ENCODE measurements around the gene CDH5. TPM values are rescaled to one million over a fixed set of nuclear protein-coding genes. Genes with fewer than 3 reads are reported as not detected.

Gene CDH5
- polyA plus RNA-seq, 1 donor (not counting 4 experiments of a cell fraction or from before 2014, with no cell fraction given): 0.05 TPM

GRCh38 chr16:66400503-66401380, 34.3 kb downstream of the CDH5 start:
- H3K4me2 ChIP-seq (ENCODE audit: control insufficient read depth, extremely low read depth, insufficient read depth, low read depth, low read length): no peak overlapping the region
- TF ChIP-seq CTCF (optimal IDR thresholded peaks at IDR 0.05 in 1 of 3, IDR thresholded peaks at IDR 0.05 in 1 of 3, conservative IDR thresholded peaks at IDR 0.05 in 1 of 3; ENCODE audit: extremely low read depth in 1 of 3, insufficient read depth in 2 of 3, low read length in 3 of 3) (no peak), EZH2 (IDR thresholded peaks at IDR 0.05; ENCODE audit: low read length) (no peak)
- H3K27me3 ChIP-seq (ENCODE audit: control insufficient read depth, extremely low read depth, insufficient read depth, low read length): peaks cover 1% of the 10 kb centered on the region
- FAIRE-seq (no peak), DNase-seq (ENCODE audit: low read depth, low spot score) (no peak)
- no peaks in the 10 kb centered on the region for H4K20me1 ChIP-seq (ENCODE audit: control insufficient read depth, extremely low read depth, insufficient read depth, low read length)
- H3K9me1 ChIP-seq (ENCODE audit: control insufficient read depth, extremely low read depth, insufficient read depth, low read length): no peaks in the 10 kb centered on the region
- no peaks in the 10 kb centered on the region for H3K4me1 ChIP-seq (ENCODE audit: control insufficient read depth, extremely low read depth, insufficient read depth, low read length)
- no peak overlapping the region for H2AFZ ChIP-seq (ENCODE audit: control insufficient read depth, low read length)
- no peaks in the 10 kb centered on the region for H3K79me2 ChIP-seq (ENCODE audit: control insufficient read depth, insufficient read depth, low read length)
- no peak overlapping the region for H3K9ac ChIP-seq (ENCODE audit: control insufficient read depth, extremely low read depth, insufficient read depth, low read length)
- H3K36me3 ChIP-seq (ENCODE audit: control insufficient read depth in 2 of 2, extremely low read depth in 1 of 2, insufficient read depth in 2 of 2, low read length in 2 of 2): no peaks in the 10 kb centered on the region
- H3K4me3 ChIP-seq (ENCODE audit: control insufficient read depth in 2 of 3, extremely low read depth in 1 of 3, insufficient read depth in 2 of 3, low read depth in 1 of 3, low read length in 3 of 3): no peak overlapping the region
- no peak overlapping the region for H3K27ac ChIP-seq (ENCODE audit: control insufficient read depth, insufficient read depth, low read length)
- H3K9me3 ChIP-seq (ENCODE audit: control insufficient read depth, low read depth, low read length): no peaks in the 10 kb centered on the region
- dilution Hi-C loops (cut with MboI; ENCODE audit: extremely low pct_ligation_motif_present, low sequenced_read_pairs): no loop called here

DNA sequence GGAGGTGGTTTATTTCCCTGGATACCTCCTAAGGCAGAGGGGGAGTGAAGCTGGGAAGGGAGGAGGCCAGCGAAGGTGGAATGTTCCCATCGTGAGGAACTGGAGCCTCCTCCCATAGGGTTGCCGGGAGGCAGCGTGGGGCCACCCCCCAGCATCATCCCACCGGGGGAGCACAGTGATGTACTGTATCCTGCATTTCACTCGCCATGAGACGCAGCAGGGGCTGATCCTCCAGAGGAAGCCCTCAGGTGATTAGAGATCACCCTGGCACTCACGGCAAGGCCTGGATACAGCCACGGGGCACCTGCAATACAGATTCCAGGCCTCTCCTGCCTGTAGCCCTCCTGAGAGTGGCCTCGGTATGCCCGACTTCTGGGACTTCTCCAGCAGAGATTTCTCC, 35.1 kb downstream of the CDH5 start:
- Histone ChIP-seq H3K4me1 (ENCODE audit: control insufficient read depth, extremely low read depth, insufficient read depth, low read length) (peaks cover under 1% of the 10 kb centered on the region), H4K20me1 (ENCODE audit: control insufficient read depth, extremely low read depth, insufficient read depth, low read length) (no peaks in the 10 kb centered on the region), H3K4me2 (ENCODE audit: control insufficient read depth, extremely low read depth, insufficient read depth, low read depth, low read length) (no peak overlapping the region), H3K4me3 (ENCODE audit: control insufficient read depth in 2 of 3, extremely low read depth in 1 of 3, insufficient read depth in 2 of 3, low read depth in 1 of 3, low read length in 3 of 3) (no peak overlapping the region), H3K9me1 (ENCODE audit: control insufficient read depth, extremely low read depth, insufficient read depth, low read length) (no peaks in the 10 kb centered on the region), H3K27ac (ENCODE audit: control insufficient read depth, insufficient read depth, low read length) (no peak overlapping the region), H3K36me3 (ENCODE audit: control insufficient read depth in 2 of 2, extremely low read depth in 1 of 2, insufficient read depth in 2 of 2, low read length in 2 of 2) (no peaks in the 10 kb centered on the region), H3K9ac (ENCODE audit: control insufficient read depth, extremely low read depth, insufficient read depth, low read length) (no peak overlapping the region), H3K9me3 (ENCODE audit: control insufficient read depth, low read depth, low read length) (no peaks in the 10 kb centered on the region), H3K79me2 (ENCODE audit: control insufficient read depth, insufficient read depth, low read length) (no peaks in the 10 kb centered on the region), H3K27me3 (ENCODE audit: control insufficient read depth, extremely low read depth, insufficient read depth, low read length) (peaks cover 6% of the 10 kb centered on the region), H2AFZ (ENCODE audit: control insufficient read depth, low read length) (no peak overlapping the region)
- FAIRE-seq (no peak), DNase-seq (ENCODE audit: low read depth, low spot score) (no peak)
- no peak for TF ChIP-seq CTCF (optimal IDR thresholded peaks at IDR 0.05 in 1 of 3, IDR thresholded peaks at IDR 0.05 in 1 of 3, conservative IDR thresholded peaks at IDR 0.05 in 1 of 3; ENCODE audit: extremely low read depth in 1 of 3, insufficient read depth in 2 of 3, low read length in 3 of 3)
- no peak for TF ChIP-seq EZH2 (IDR thresholded peaks at IDR 0.05; ENCODE audit: low read length)
- dilution Hi-C loops (cut with MboI; ENCODE audit: extremely low pct_ligation_motif_present, low sequenced_read_pairs): no loop called here

Data from keratinocyte (primary cell).